Motor neuron (in vitro differentiated cells): Measurements from ENCODE around the gene B4GALNT3. TPM values are rescaled to one million over a fixed set of nuclear protein-coding genes. Genes with fewer than 3 reads are reported as not detected.
A peak's percentile ranks its signal among the peaks of the same experiment; 100 is the strongest.

ENCODE experiments used
- ATAC-seq, 8 experiments: fragments of 200-7000 bp; cut with Tn5 transposase; replicated peaks in 6 of 8; 2 replicates each; pipeline ENCODE4 v1.8.0; 2021; ENCODE audit warnings: mild to moderate bottlenecking in 8 of 8, moderate library complexity in 8 of 8
- H3K27ac ChIP-seq, 2 donors: fragments of 250-450 bp; sonication (Bioruptor Pico); 2 replicates each; pipeline ENCODE4 v1.9.0; 2021; ENCODE audit warnings: antibody characterized with exemption in 2 of 2, mild to moderate bottlenecking in 2 of 2, moderate library complexity in 1 of 2
- H3K4me1 ChIP-seq, 2 donors: fragments of 250-450 bp; sonication (Bioruptor Pico); replicated peaks in 1 of 2; 2 replicates each; pipeline ENCODE4 v1.6.1; 2021; ENCODE audit warnings: antibody characterized with exemption in 2 of 2, mild to moderate bottlenecking in 2 of 2, moderate library complexity in 1 of 2
- H3K4me3 ChIP-seq, 5 donors: fragments of 250-450 bp; sonication (Bioruptor Pico); 2 replicates each; pipeline ENCODE4 v1.9.0; 2021; ENCODE audit warnings: antibody characterized with exemption in 5 of 5, mild to moderate bottlenecking in 5 of 5, moderate library complexity in 4 of 5
- WGBS, 10 experiments: fragments of 450-650 bp; shearing (Covaris generic); methylation state at CpG; one replicate each; pipeline ENCODE4 v1.0.0; 2022; 5-methylcytosine and 5-hydroxymethylcytosine counted together
- in situ Hi-C, 9 experiments: fragments of 400-800 bp; cut with MboI; loops; one replicate each; pipeline ENCODE4 v1.15.0; 2021; ENCODE audit warnings: low sequenced_read_pairs in 9 of 9, low pct_unique_long_range_greater_than_20kb in 2 of 9; ENCODE audit not compliant: unreplicated experiment in 9 of 9
- total RNA-seq, 8 experiments: library from RNA; unstranded; fragments of 300-600 nt; gene quantifications; 2 replicates each; pipeline versions ENCODE4 v1.2.3 to v1.2.4, GENCODE V29; 2022

Gene B4GALNT3
- total RNA-seq, 8 experiments from 2014 or later, result 0.35 to 5.1 (median 1.1) TPM

DNA sequence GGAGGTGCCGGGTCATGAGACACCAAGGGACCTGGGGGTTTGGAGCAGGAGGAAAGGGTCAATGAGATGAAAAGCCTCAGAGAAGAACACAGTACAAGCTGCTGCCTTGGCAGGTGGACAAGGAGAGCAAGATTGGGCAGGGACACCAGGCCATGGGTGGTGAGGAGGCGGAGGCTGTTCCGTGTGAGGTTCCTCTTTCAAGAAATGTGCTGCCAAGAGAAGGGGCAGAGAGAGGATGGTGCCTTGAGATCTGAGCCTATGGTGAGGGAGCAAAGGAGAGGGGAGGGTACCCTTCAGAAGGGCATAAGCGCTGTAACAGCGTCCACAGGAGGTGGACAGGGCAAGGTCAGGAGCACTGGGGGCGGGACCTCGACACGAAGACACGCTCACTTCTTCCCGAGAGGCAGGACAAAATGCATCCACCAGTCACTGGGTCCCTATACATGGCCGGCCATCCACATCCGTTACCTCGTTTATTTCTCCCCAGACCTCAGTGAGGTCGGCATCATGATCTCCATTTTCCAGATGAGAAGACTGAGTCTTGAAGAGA lies 100.2 kb downstream of the B4GALNT3 start:
- in situ Hi-C loops, result loop anchor here in 7 of 9 experiments (10.0 to 25.0 kb wide), 6 partner anchors 115 to 1027 kb away; partner anchors contain the start of genes FBXL14 (in 3 of the 7) and RAD52 (in 2 of the 7)
- ATAC-seq, result no peak
- Histone ChIP-seq H3K27ac (no peak overlapping the region), H3K4me3 (no peak overlapping the region), H3K4me1 (no peaks in the 10 kb centered on the region)
- WGBS, 10 experiments, result 56 to 100% (median 80%) methylated on average over 1 to 6 of the region's 14 CpGs; no CpG with 5 or more reads in 3 of the 10 experiments

GRCh38 chr12:560691-561390 lies 101.1 kb downstream of the B4GALNT3 start:
- Histone ChIP-seq H3K4me3 (no peak overlapping the region), H3K27ac (no peak overlapping the region), H3K4me1 (no peaks in the 10 kb centered on the region)
- ATAC-seq, result no peak
- in situ Hi-C loops, result loop anchor here in 6 of 9 experiments (25.0 kb wide), 5 partner anchors 251 to 1026 kb away; partner anchors contain the start of genes FBXL14 (in 3 of the 6) and RAD52 (in 2 of the 6)
- WGBS, 10 experiments, result 62 to 91% (median 76%) methylated on average over 1 to 10 of the region's 19 CpGs; no CpG with 5 or more reads in 4 of the 10 experiments

DNA sequence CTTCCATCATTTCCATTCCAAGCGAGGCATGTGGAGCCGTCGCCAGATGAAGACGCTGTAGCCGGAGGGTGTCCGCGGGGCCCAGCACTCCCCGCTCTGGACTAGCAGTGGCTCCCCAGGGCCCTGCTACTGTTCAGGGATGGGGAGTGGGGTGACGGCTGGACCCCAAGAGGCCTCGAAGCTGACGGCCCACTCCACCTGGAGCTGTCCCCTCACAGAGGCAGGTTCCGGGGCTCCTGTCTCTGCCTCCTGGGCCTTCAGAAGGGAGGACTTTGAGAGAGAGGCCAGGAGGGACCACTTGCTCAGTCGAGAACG lies 101.6 kb downstream of the B4GALNT3 start:
- WGBS, 10 experiments, result 73 to 100% (median 91%) methylated on average over 2 to 8 of the region's 14 CpGs; no CpG with 5 or more reads in 6 of the 10 experiments
- in situ Hi-C loops, result loop anchor here in 6 of 9 experiments (25.0 kb wide), 5 partner anchors 251 to 1026 kb away; partner anchors contain the start of genes FBXL14 (in 3 of the 6) and RAD52 (in 2 of the 6)
- Histone ChIP-seq H3K4me1 (no peaks in the 10 kb centered on the region), H3K27ac (no peak overlapping the region), H3K4me3 (no peak overlapping the region)
- ATAC-seq, result no peak

- 24 to 100% (median 76%) methylated on average over 1 to 3 of the region's 19 CpGs; no CpG with 5 or more reads in 3 of the 10 experiments for WGBS, 10 experiments
- in situ Hi-C loops, result loop anchor here in 6 of 9 experiments (25.0 kb wide), 5 partner anchors 250 to 1025 kb away; partner anchors contain the start of genes FBXL14 (in 3 of the 6) and RAD52 (in 2 of the 6)
- peak in 3 of 8 experiments; percentile 7 to 82 (median 58) for ATAC-seq
- H3K4me1 ChIP-seq, result no peaks in the 10 kb centered on the region
- no peak overlapping the region for H3K27ac ChIP-seq
- no peak overlapping the region for H3K4me3 ChIP-seq
Measured at GRCh38 chr12:561908-562593, 102.3 kb downstream of the B4GALNT3 start.

- Histone ChIP-seq H3K27ac (no peak overlapping the region), H3K4me3 (no peak overlapping the region), H3K4me1 (no peaks in the 10 kb centered on the region)
- no peak for ATAC-seq
- WGBS, 10 experiments, result 40 to 63% (median 60%) methylated on average over 2 to 4 of the region's 12 CpGs; no CpG with 5 or more reads in 7 of the 10 experiments
- in situ Hi-C loops, result loop anchor here in 6 of 9 experiments (25.0 kb wide), 5 partner anchors 250 to 1025 kb away; partner anchors contain the start of genes FBXL14 (in 3 of the 6) and RAD52 (in 2 of the 6)
Measured at GRCh38 chr12:562634-563033, 102.9 kb downstream of the B4GALNT3 start.

DNA sequence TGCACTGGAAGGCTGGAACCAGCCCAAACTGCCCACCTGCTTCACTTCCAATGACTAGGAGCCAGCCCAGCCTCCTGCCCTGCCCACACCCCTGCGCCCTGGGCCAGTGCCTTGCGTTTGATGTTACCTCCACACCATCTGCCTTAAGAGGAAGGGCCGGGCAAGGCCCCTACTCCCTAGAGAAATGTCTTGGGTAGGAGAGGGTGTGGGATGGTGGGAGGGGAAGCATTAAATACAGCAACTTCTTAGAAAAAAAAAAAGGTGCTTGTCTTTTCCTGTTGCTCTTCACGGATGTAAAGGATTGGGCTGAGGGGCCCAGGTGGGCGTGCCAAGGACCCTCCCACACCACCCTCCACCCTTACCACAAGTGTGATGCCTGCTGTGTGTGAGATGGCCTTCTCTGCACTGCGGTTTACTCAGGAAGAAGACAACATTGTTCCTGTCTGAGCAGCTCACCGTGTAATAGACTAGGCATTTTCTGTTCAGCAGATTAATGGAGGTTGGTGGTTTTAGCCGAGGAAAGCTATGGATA lies 103.6 kb downstream of the B4GALNT3 start:
- in situ Hi-C loops, result loop anchor here in 6 of 9 experiments (25.0 kb wide), 5 partner anchors 249 to 1024 kb away; partner anchors contain the start of genes FBXL14 (in 3 of the 6) and RAD52 (in 2 of the 6)
- ATAC-seq, result peak in 2 of 8 experiments; percentile 5 to 28
- Histone ChIP-seq H3K27ac (no peak overlapping the region), H3K4me3 (no peak overlapping the region), H3K4me1 (no peaks in the 10 kb centered on the region)
- WGBS, 10 experiments, result 0 to 84% (median 75%) methylated on average over 1 to 7 of the region's 8 CpGs; no CpG with 5 or more reads in 2 of the 10 experiments

- 17 to 90% (median 75%) methylated on average over 1 to 6 of the region's 7 CpGs; no CpG with 5 or more reads in 3 of the 10 experiments for WGBS, 10 experiments
- ATAC-seq, result peak in 2 of 8 experiments; percentile 22 to 81
- H3K27ac ChIP-seq, result no peak overlapping the region
- no peaks in the 10 kb centered on the region for H3K4me1 ChIP-seq
- in situ Hi-C loops, result loop anchor here in 6 of 9 experiments (25.0 kb wide), 5 partner anchors 248 to 1023 kb away; partner anchors contain the start of genes FBXL14 (in 3 of the 6) and RAD52 (in 2 of the 6)
- no peak overlapping the region for H3K4me3 ChIP-seq
Measured at GRCh38 chr12:563787-564298, 104.1 kb downstream of the B4GALNT3 start.

- H3K27ac ChIP-seq, result no peak overlapping the region
- no peak for ATAC-seq
- no peak overlapping the region for H3K4me3 ChIP-seq
- 57 to 100% (median 92%) methylated on average over 1 to 3 of the region's 8 CpGs; no CpG with 5 or more reads in 7 of the 10 experiments for WGBS, 10 experiments
- peaks cover 3 to 4% of the 10 kb centered on the region in 2 donors for H3K4me1 ChIP-seq
- in situ Hi-C loops, result loop anchor here in 6 of 9 experiments (25.0 kb wide), 5 partner anchors 247 to 1022 kb away; partner anchors contain the start of genes FBXL14 (in 3 of the 6) and RAD52 (in 2 of the 6)
Measured at GRCh38 chr12:565161-565560, 105.4 kb downstream of the B4GALNT3 start.

- no peak overlapping the region for H3K4me3 ChIP-seq
- no peak for ATAC-seq
- H3K27ac ChIP-seq, result no peak overlapping the region
- in situ Hi-C loops, result loop anchor here in 6 of 9 experiments (25.0 kb wide), 5 partner anchors 247 to 1022 kb away; partner anchors contain the start of genes FBXL14 (in 3 of the 6) and RAD52 (in 2 of the 6)
- peaks cover 8 to 9% of the 10 kb centered on the region in 2 donors for H3K4me1 ChIP-seq
- WGBS, 10 experiments, result 71 to 100% (median 98%) methylated on average over 2 to 8 of the region's 21 CpGs; no CpG with 5 or more reads in 4 of the 10 experiments
Measured at GRCh38 chr12:565589-566105, 105.9 kb downstream of the B4GALNT3 start.

DNA sequence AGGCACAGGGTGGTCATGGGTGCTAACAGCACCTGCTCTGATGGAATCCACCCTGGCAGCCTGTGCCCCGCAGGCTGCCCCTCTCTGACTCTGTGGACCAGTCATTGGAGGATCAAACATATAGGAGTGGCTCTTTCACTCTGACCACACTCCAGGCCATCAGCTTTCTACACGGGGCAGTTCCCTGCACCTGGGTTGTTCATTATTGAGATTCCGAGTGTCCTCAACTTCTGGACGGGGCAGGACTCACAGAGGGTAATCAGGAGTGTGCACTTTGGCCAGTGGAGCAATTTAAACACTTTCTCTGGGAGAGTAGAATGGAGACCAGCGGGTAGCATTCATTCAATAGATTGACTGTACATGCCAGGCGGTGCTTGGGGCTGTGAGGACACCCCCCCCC lies 108.7 kb downstream of the B4GALNT3 start:
- peaks cover 8 to 9% of the 10 kb centered on the region in 2 donors for H3K4me1 ChIP-seq
- no peak overlapping the region for H3K27ac ChIP-seq
- H3K4me3 ChIP-seq, result no peak overlapping the region
- 84 to 100% (median 95%) methylated on average over 1 to 3 of the region's 6 CpGs; no CpG with 5 or more reads in 6 of the 10 experiments for whole genome bisulfite sequencing, 10 experiments
- in situ Hi-C loops, result loop anchor here in 6 of 9 experiments (25.0 kb wide), 5 partner anchors 244 to 1019 kb away; partner anchors contain the start of genes FBXL14 (in 3 of the 6) and RAD52 (in 2 of the 6)
- ATAC-seq, result no peak

- Histone ChIP-seq H3K27ac (no peak overlapping the region), H3K4me1 (peaks cover 8 to 9% of the 10 kb centered on the region in 2 donors), H3K4me3 (peak overlapping the region in 2 of 5 donors; percentile 42 to 43)
- ATAC-seq, result no peak
- WGBS, 10 experiments, result 73% methylated on average over 3 of the region's 6 CpGs; no CpG with 5 or more reads in 9 of the 10 experiments
- in situ Hi-C loops, result loop anchor here in 6 of 9 experiments (25.0 kb wide), 5 partner anchors 243 to 1018 kb away; partner anchors contain the start of genes FBXL14 (in 3 of the 6) and RAD52 (in 2 of the 6)
Measured at GRCh38 chr12:569091-569676, 109.4 kb downstream of the B4GALNT3 start.
